SK-N-SH (cell line): ENCODE data around the gene NUAK1. TPM values are rescaled to one million over a fixed set of nuclear protein-coding genes. Genes with fewer than 3 reads are reported as not detected.

Experiments
- CTCF ChIA-PET: fragments of 300-600, 350-600 bp; formaldehyde crosslinking; extraction: SDS; loops from one replicate; lab custom pipeline; 2021; lab: Yijun Ruan, JAX
- POLR2A ChIA-PET: fragments of 350-600 bp; sonication (Branson Sonifier 250); formaldehyde crosslinking; extraction: SDS; loops from one replicate; lab custom pipeline; 2020; ENCODE audit warnings: antibody characterized with exemption, inconsistent platforms; lab: Yijun Ruan, JAX
- DNase-seq: peaks from one replicate; pipeline ENCODE4 v3.0.0; 2012
- H2AFZ ChIP-seq: fragments of 200-600 bp; sonication (generic); 2 replicates; pipeline ENCODE4 v1.8.1; 2016; ENCODE audit warnings: antibody characterized with exemption, mild to moderate bottlenecking, low read depth
- H3F3A ChIP-seq: fragments of 200-600 bp; sonication (generic); replicated peaks from 2 replicates; pipeline ENCODE3; 2016; ENCODE audit warnings: antibody characterized with exemption, mild to moderate bottlenecking; ENCODE audit not compliant: insufficient read depth
- H3K27ac ChIP-seq, 2 experiments: fragments of 200-500 bp in 1 of 2; fragments of 200-600 bp in 1 of 2; sonication (Bioruptor generic) in 1 of 2; sonication (generic), shearing (Covaris generic) in 1 of 2; 2 replicates each; pipeline versions ENCODE4 v1.5.1 to v1.6.1; 2014 to 2016; ENCODE audit warnings: low read depth in 2 of 2, inconsistent platforms in 1 of 2, low read length in 1 of 2, mild to moderate bottlenecking in 1 of 2, mixed read lengths in 1 of 2
- H3K27me3 ChIP-seq: fragments of 200-600 bp; sonication (generic), shearing (Covaris generic); 2 replicates; pipeline ENCODE4 v1.6.1; 2016; ENCODE audit warnings: mixed run types; ENCODE audit not compliant: insufficient read depth
- H3K36me3 ChIP-seq, 2 experiments: fragments of 200-500 bp in 1 of 2; fragments of 200-600 bp in 1 of 2; sonication (Bioruptor generic) in 1 of 2; sonication (generic) in 1 of 2; replicated peaks in 1 of 2; 2 replicates each; pipeline versions ENCODE3 to v1.5.1; 2014 to 2016; ENCODE audit warnings: low read length in 1 of 2, mild to moderate bottlenecking in 1 of 2; ENCODE audit not compliant: insufficient read depth in 2 of 2, control insufficient read depth in 1 of 2
- H3K4me1 ChIP-seq, 2 experiments: fragments of 200-500 bp in 1 of 2; fragments of 200-600 bp in 1 of 2; sonication (Bioruptor generic) in 1 of 2; sonication (generic), shearing (Covaris generic) in 1 of 2; 2 replicates each; pipeline versions ENCODE4 v1.5.1 to v1.6.1; 2014 to 2016; ENCODE audit warnings: low read depth in 1 of 2, low read length in 1 of 2, mixed run types in 1 of 2; ENCODE audit not compliant: insufficient read depth in 2 of 2, control insufficient read depth in 1 of 2
- H3K4me2 ChIP-seq: fragments of 200-600 bp; sonication (generic), shearing (Covaris generic); 2 replicates; pipeline ENCODE4 v1.6.1; 2017; ENCODE audit warnings: mixed run types
- H3K4me3 ChIP-seq, 2 experiments: fragments of 200-500 bp in 1 of 2; fragments of 200-600 bp in 1 of 2; sonication (Bioruptor generic) in 1 of 2; sonication (generic), shearing (Covaris generic) in 1 of 2; 2 replicates each; pipeline versions ENCODE4 v1.5.1 to v1.8.1; 2014 to 2016; ENCODE audit warnings: low read depth in 2 of 2, inconsistent platforms in 1 of 2, low read length in 1 of 2, mild to moderate bottlenecking in 1 of 2, mixed read lengths in 1 of 2, moderate library complexity in 1 of 2
- H3K79me2 ChIP-seq: fragments of 200-600 bp; sonication (generic); 2 replicates; pipeline ENCODE4 v1.8.1; 2017; ENCODE audit warnings: mild to moderate bottlenecking; ENCODE audit not compliant: insufficient read depth
- H3K9ac ChIP-seq: fragments of 200-600 bp; sonication (generic); 2 replicates; pipeline ENCODE4 v1.6.1; 2017; ENCODE audit warnings: mixed run types
- H3K9me2 ChIP-seq: fragments of 200-600 bp; sonication (generic); 2 replicates; pipeline ENCODE4 v1.6.1; 2017; ENCODE audit warnings: mixed run types
- H3K9me3 ChIP-seq: fragments of 200-600 bp; sonication (generic); 2 replicates; pipeline ENCODE4 v1.6.1; 2017; ENCODE audit warnings: mixed run types, mild to moderate bottlenecking, moderate library complexity
- H4K20me1 ChIP-seq: fragments of 200-600 bp; sonication (generic); 2 replicates; pipeline ENCODE4 v1.6.1; 2017; ENCODE audit warnings: mild to moderate bottlenecking, mixed run types; ENCODE audit not compliant: insufficient read depth
- ELF1 ChIP-seq: IDR thresholded peaks from 2 replicates; pipeline ENCODE4 v1.4.0; 2012
- EP300 ChIP-seq, 2 experiments: IDR thresholded peaks; 2 replicates each; pipeline versions ENCODE4 v1.4.0 to v1.6.1; 2012; ENCODE audit warnings: borderline replicate concordance in 1 of 2, low read depth in 1 of 2, low read length in 1 of 2
- EZH2phosphoT487 ChIP-seq: fragments of 200-600 bp; sonication (generic); IDR thresholded peaks from 2 replicates; pipeline ENCODE4 v1.6.1; 2017; ENCODE audit warnings: low read depth, mixed run types, mild to moderate bottlenecking, antibody characterized with exemption, moderate library complexity, borderline replicate concordance
- FOSL2 ChIP-seq: IDR thresholded peaks from 2 replicates; pipeline ENCODE4 v1.4.0; 2012; ENCODE audit warnings: low read depth, mild to moderate bottlenecking, moderate library complexity, borderline replicate concordance
- FOXM1 ChIP-seq: IDR thresholded peaks from 2 replicates; pipeline ENCODE4 v1.4.0; 2012; ENCODE audit warnings: low read depth, mild to moderate bottlenecking
- GATA2 ChIP-seq: sonication (generic); formaldehyde crosslinking; IDR thresholded peaks from 2 replicates; pipeline ENCODE4 v1.5.0; 2020; ENCODE audit warnings: mild to moderate bottlenecking, missing genetic modification reagents
- JUND ChIP-seq: IDR thresholded peaks from 2 replicates; pipeline ENCODE4 v1.4.0; 2012
- MAX ChIP-seq: IDR thresholded peaks from 2 replicates; pipeline ENCODE4 v1.4.0; 2012; ENCODE audit warnings: low read depth
- MEF2A ChIP-seq: IDR thresholded peaks from 2 replicates; pipeline ENCODE4 v1.4.0; 2012; ENCODE audit warnings: low read depth, borderline replicate concordance
- MXI1 ChIP-seq: IDR thresholded peaks from 2 replicates; pipeline ENCODE4 v1.6.1; 2012; ENCODE audit warnings: mild to moderate bottlenecking, low read depth, low read length, improper control_type of control experiment
- NRF1 ChIP-seq: IDR thresholded peaks from 2 replicates; pipeline ENCODE4 v1.6.1; 2012; ENCODE audit warnings: low read depth, mild to moderate bottlenecking, low read length
- RCOR1 ChIP-seq: fragments of 150-350 bp; IDR thresholded peaks from 2 replicates; pipeline ENCODE4 v1.6.1; 2017; ENCODE audit warnings: antibody characterized with exemption, low read length
- REST ChIP-seq: IDR thresholded peaks from 2 replicates; pipeline ENCODE4 v1.6.1; 2012; ENCODE audit warnings: mild to moderate bottlenecking, low read depth, low read length, moderate library complexity
- SIN3A ChIP-seq: IDR thresholded peaks from 2 replicates; pipeline ENCODE4 v1.6.1; 2012; ENCODE audit warnings: low read depth, mild to moderate bottlenecking, low read length, moderate library complexity, borderline replicate concordance
- USF1 ChIP-seq: IDR thresholded peaks from 2 replicates; pipeline ENCODE4 v1.4.0; 2012; ENCODE audit warnings: low read depth, borderline replicate concordance
- USF2 ChIP-seq: fragments of 150-350 bp; IDR thresholded peaks from 2 replicates; pipeline ENCODE4 v1.6.1; 2017; ENCODE audit warnings: antibody characterized with exemption, low read length, low read depth, borderline replicate concordance
- WGBS: methylation state at CpG from one replicate; pipeline ENCODE4 v1.1.6; 2017; ENCODE audit warnings: low lambda C conversion rate; 5-methylcytosine and 5-hydroxymethylcytosine counted together
- polyA plus RNA-seq, 3 experiments: library from polyadenylated mRNA; depleted of rRNA; stranded (reverse); fragments of >200 nt; gene quantifications; 2 replicates each; pipeline ENCODE4 v1.2.3, GENCODE V29; 2012

NUAK1 gene
- polyA plus RNA-seq, 1 of the 3 experiments (the other 2 are of a cell fraction) = 8.1 TPM

DNA sequence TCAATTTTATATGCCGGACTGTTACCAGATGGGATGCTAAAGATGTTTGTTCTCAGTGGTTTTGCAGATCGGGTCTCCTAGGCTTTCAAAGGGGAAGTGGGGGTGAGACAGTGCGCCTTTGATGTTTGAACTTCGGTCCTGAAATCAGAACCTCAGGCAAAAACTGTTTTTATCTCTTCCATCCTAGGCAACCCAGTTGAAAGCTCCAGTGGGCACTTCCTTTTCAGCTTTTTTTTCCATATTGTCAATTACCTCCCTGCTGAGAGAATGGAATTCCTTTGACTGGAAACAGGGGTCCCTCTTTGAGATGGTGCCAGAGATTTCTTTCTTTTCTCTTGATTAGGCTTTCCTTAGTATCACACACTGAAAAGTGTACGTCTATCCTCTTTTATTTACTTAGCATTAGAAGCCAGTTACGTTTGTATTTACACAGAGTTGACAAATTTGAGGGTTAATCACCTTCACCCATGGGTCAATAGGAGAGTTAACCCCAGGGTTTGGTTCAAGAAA is 40.0 kb downstream of the NUAK1 start:
- H3F3A ChIP-seq = peaks cover 8% of the 10 kb centered on the region
- H3K27ac ChIP-seq = no peak overlapping the region
- no peak overlapping the region for H2AFZ ChIP-seq
- POLR2A ChIA-PET = no interaction called here
- no peak overlapping the region for H3K9ac ChIP-seq
- H3K4me2 ChIP-seq = no peak overlapping the region
- H3K27me3 ChIP-seq = no peaks in the 10 kb centered on the region
- H3K79me2 ChIP-seq = peaks cover 98% of the 10 kb centered on the region
- WGBS = 82% methylated on average over 6 of the region's 6 CpGs
- no peaks in the 10 kb centered on the region for H4K20me1 ChIP-seq
- peaks cover 0 to 8% of the 10 kb centered on the region in 2 experiments; a peak in 1 of 4 replicates for H3K4me1 ChIP-seq
- TF ChIP-seq GATA2 (no peak), FOXM1 (no peak), NRF1 (no peak), MXI1 (no peak), FOSL2 (no peak), ELF1 (no peak), USF2 (no peak), EZH2phosphoT487 (no peak), JUND (no peak), REST (no peak), SIN3A (no peak), EP300 (IDR thresholded peaks at IDR 0.05; ENCODE audit: borderline replicate concordance in 1 of 2, low read depth in 1 of 2, low read length in 1 of 2) (no peak), MAX (no peak), RCOR1 (no peak), MEF2A (no peak), USF1 (no peak)
- no peak overlapping the region for H3K4me3 ChIP-seq
- no peaks in the 10 kb centered on the region for H3K9me2 ChIP-seq
- DNase-seq = no peak
- no peaks in the 10 kb centered on the region for H3K9me3 ChIP-seq
- CTCF ChIA-PET = no interaction called here
- H3K36me3 ChIP-seq = peaks cover 30 to 48% of the 10 kb centered on the region in 2 experiments
